HCT116 (cell line): ENCODE results near the gene KRTAP5-3. TPM values are rescaled to one million over a fixed set of nuclear protein-coding genes. Genes with fewer than 3 reads are reported as not detected.

Source experiments
- ATAC-seq: fragments of 200-7000 bp; cut with Tn5 transposase; 2 replicates; pipeline ENCODE4 v1.9.1; 2020; ENCODE audit warnings: mild to moderate bottlenecking, moderate library complexity
- BruUV-seq: library from RNA; stranded (reverse); fragments of 400-500 nt; replicated peaks from 2 replicates; lab custom pipeline; 2021; lab: Mats Ljungman, UMichigan
- CTCF ChIA-PET: fragments of 300-600 bp; sonication (Branson Sonifier 250); formaldehyde crosslinking; loops from one replicate; lab custom pipeline; 2021; ENCODE audit warnings: antibody characterized with exemption; lab: Charles Lee
- POLR2A ChIA-PET: fragments of 300-600, 350-600 bp; sonication (Branson Sonifier 250); formaldehyde crosslinking; loops from one replicate; lab custom pipeline; 2021; ENCODE audit warnings: antibody characterized with exemption; lab: Charles Lee
- RAD21 ChIA-PET, 2 experiments: fragments of 300-600 bp; sonication (Branson Sonifier 250); formaldehyde crosslinking; loops; one replicate each; lab custom pipeline; 2023; ENCODE audit warnings: low total read pairs in 2 of 2; ENCODE audit not compliant: uncharacterized antibody in 2 of 2, unreplicated experiment in 2 of 2, low non-redundant PET in 1 of 2; lab: Charles Lee
- DNase-seq: peaks from one replicate; pipeline ENCODE4 v3.0.0-alpha.2; 2010; ENCODE audit warnings: low read depth, low spot score
- H2AFZ ChIP-seq: fragments of 200-600 bp; shearing (Covaris generic), sonication (generic); 2 replicates; pipeline ENCODE4 v1.6.1; 2017; ENCODE audit warnings: low read depth, mixed run types, mixed read lengths, antibody characterized with exemption, low read length; ENCODE audit not compliant: poor library complexity, severe bottlenecking
- H3K27ac ChIP-seq: 2 replicates; pipeline ENCODE4 v1.5.1; 2012; ENCODE audit warnings: low read depth, low read length
- H3K27me3 ChIP-seq: fragments of 200-600 bp; sonication (generic); 2 replicates; pipeline ENCODE4 v1.6.1; 2016; ENCODE audit warnings: mixed run types, low read length, mixed read lengths; ENCODE audit not compliant: insufficient read depth
- H3K36me3 ChIP-seq, 2 experiments: fragments of 200-500 bp in 1 of 2; fragments of 200-600 bp in 1 of 2; sonication (Bioruptor generic) in 1 of 2; sonication (generic) in 1 of 2; 2 replicates each; pipeline versions ENCODE4 v1.5.1 to v1.6.1; 2014 to 2016; ENCODE audit warnings: low read length in 2 of 2, inconsistent platforms in 1 of 2, mixed read lengths in 1 of 2, mixed run types in 1 of 2; ENCODE audit not compliant: insufficient read depth in 2 of 2, control insufficient read depth in 1 of 2
- H3K4me1 ChIP-seq, 2 experiments: fragments of 200-600 bp in 1 of 2; sonication (generic) in 1 of 2; 2 replicates each; pipeline versions ENCODE4 v1.5.1 to v1.6.1; 2012 to 2017; ENCODE audit warnings: low read length in 2 of 2, inconsistent platforms in 1 of 2, mild to moderate bottlenecking in 1 of 2, mixed read lengths in 1 of 2, mixed run types in 1 of 2, moderate library complexity in 1 of 2; ENCODE audit not compliant: insufficient read depth in 2 of 2, control insufficient read depth in 1 of 2
- H3K4me2 ChIP-seq: fragments of 200-600 bp; sonication (generic); 2 replicates; pipeline ENCODE4 v1.6.1; 2017; ENCODE audit warnings: mixed run types, low read length, mixed read lengths
- H3K4me3 ChIP-seq, 2 experiments: fragments of 200-600 bp in 1 of 2; sonication (generic) in 1 of 2; replicated peaks in 1 of 2; 2 replicates each; pipeline ENCODE4 v1.5.1; 2011 to 2016; ENCODE audit warnings: low read length in 2 of 2, control low read depth in 1 of 2, low read depth in 1 of 2, mild to moderate bottlenecking in 1 of 2, mixed read lengths in 1 of 2, mixed run types in 1 of 2
- H3K79me2 ChIP-seq: fragments of 200-600 bp; sonication (generic); 2 replicates; pipeline ENCODE4 v1.6.1; 2017; ENCODE audit warnings: mild to moderate bottlenecking, mixed run types, low read length, moderate library complexity, mixed read lengths; ENCODE audit not compliant: insufficient read depth
- H3K9ac ChIP-seq: fragments of 200-600 bp; sonication (generic); 2 replicates; pipeline ENCODE4 v1.6.1; 2016; ENCODE audit warnings: low read length, mixed read lengths
- H3K9me2 ChIP-seq: fragments of 200-600 bp; sonication (generic), shearing (Covaris generic); 2 replicates; pipeline ENCODE4 v1.6.1; 2017; ENCODE audit warnings: mixed run types, mild to moderate bottlenecking, moderate library complexity; ENCODE audit not compliant: insufficient read depth
- H3K9me3 ChIP-seq, 2 experiments: fragments of 200-500 bp in 1 of 2; fragments of 200-600 bp in 1 of 2; sonication (Bioruptor generic) in 1 of 2; sonication (generic) in 1 of 2; 2 replicates each; pipeline ENCODE4 v1.6.1; 2014 to 2017; ENCODE audit warnings: low read length in 2 of 2, mixed read lengths in 2 of 2, inconsistent platforms in 1 of 2, low read depth in 1 of 2, mild to moderate bottlenecking in 1 of 2, mixed run types in 1 of 2, moderate library complexity in 1 of 2; ENCODE audit not compliant: control insufficient read depth in 1 of 2, insufficient read depth in 1 of 2
- H4K20me1 ChIP-seq: fragments of 200-600 bp; sonication (generic), shearing (Covaris generic); 2 replicates; pipeline ENCODE4 v1.6.1; 2017; ENCODE audit warnings: mixed run types, mild to moderate bottlenecking, moderate library complexity; ENCODE audit not compliant: insufficient read depth
- CEBPB ChIP-seq: IDR thresholded peaks from 2 replicates; pipeline ENCODE4 v1.6.1; 2012; ENCODE audit warnings: low read depth
- EGR1 ChIP-seq: IDR thresholded peaks from 2 replicates; pipeline ENCODE4 v1.6.1; 2012; ENCODE audit warnings: low read depth
- ELF1 ChIP-seq: IDR thresholded peaks from 2 replicates; pipeline ENCODE4 v1.6.1; 2012; ENCODE audit warnings: low read depth, borderline replicate concordance
- EZH2 ChIP-seq: fragments of 200-600 bp; sonication (generic); IDR thresholded peaks from 2 replicates; pipeline ENCODE4 v1.6.1; 2017; ENCODE audit warnings: antibody characterized with exemption, mixed run types
- FOSL1 ChIP-seq: IDR thresholded peaks from 2 replicates; pipeline ENCODE4 v1.6.1; 2012; ENCODE audit warnings: low read depth
- POLR2AphosphoS5 ChIP-seq: IDR thresholded peaks from 2 replicates; pipeline ENCODE4 v1.6.1; 2011; ENCODE audit warnings: mild to moderate bottlenecking, low read depth, low read length, moderate library complexity
- SIN3A ChIP-seq: IDR thresholded peaks from 2 replicates; pipeline ENCODE4 v1.6.1; 2012; ENCODE audit warnings: low read depth
- SP1 ChIP-seq: IDR thresholded peaks from 2 replicates; pipeline ENCODE4 v1.6.1; 2012; ENCODE audit warnings: low read depth
- SRF ChIP-seq: IDR thresholded peaks from 2 replicates; pipeline ENCODE4 v1.6.1; 2012; ENCODE audit warnings: low read depth
- TCF7L2 ChIP-seq: IDR thresholded peaks from 2 replicates; pipeline ENCODE4 v1.7.0; 2011; ENCODE audit warnings: borderline replicate concordance, inconsistent platforms; ENCODE audit not compliant: insufficient read depth, insufficient read length; ENCODE audit errors: extremely low read depth
- YY1 ChIP-seq: IDR thresholded peaks from 2 replicates; pipeline ENCODE4 v1.6.1; 2011; ENCODE audit warnings: low read length, low read depth, moderate library complexity, mild to moderate bottlenecking; ENCODE audit not compliant: insufficient replicate concordance; ENCODE audit errors: extremely low read depth
- ZFX ChIP-seq: fragments of 450-650 bp; IDR thresholded peaks from 2 replicates; pipeline ENCODE4 v1.6.1; 2017
- ZNF274 ChIP-seq: fragments of 200-500 bp; sonication (Bioruptor generic); IDR thresholded peaks from 2 replicates; pipeline ENCODE4 v1.6.1; 2014; ENCODE audit warnings: mild to moderate bottlenecking, low read depth, low read length, inconsistent platforms
- intact Hi-C: fragments of 100-400 bp; cut with micrococcal nuclease; formaldehyde crosslinking; loops from 2 replicates; pipeline ENCODE4 v1.10.0; 2022
- total RNA-seq: library from RNA; stranded (reverse); gene quantifications from one replicate; pipeline ENCODE4 v1.2.1, GENCODE V29; 2021; ENCODE audit not compliant: unreplicated experiment
- TF ChIP-seq, protein P1 (sequence below): IDR thresholded peaks from 2 replicates; pipeline ENCODE4 v1.6.1; 2012; ENCODE audit warnings: low read depth
- TF ChIP-seq, protein P2 (sequence below), 3 experiments: fragments of 200-600 bp in 1 of 3; sonication (generic) in 1 of 3; IDR thresholded peaks in 2 of 3; conservative IDR thresholded peaks in 1 of 3; 2 replicates each; pipeline ENCODE4 v1.5.1; 2012 to 2017; ENCODE audit warnings: low read depth in 2 of 3, low read length in 2 of 3, antibody characterized with exemption in 1 of 3, borderline replicate concordance in 1 of 3, control low read depth in 1 of 3, mild to moderate bottlenecking in 1 of 3, mixed read lengths in 1 of 3, mixed run types in 1 of 3, moderate library complexity in 1 of 3; ENCODE audit not compliant: insufficient read depth in 1 of 3
- TF ChIP-seq, protein P3 (sequence below): IDR thresholded peaks from 2 replicates; pipeline ENCODE4 v1.6.1; 2012
- TF ChIP-seq, protein P4 (sequence below): IDR thresholded peaks from 2 replicates; pipeline ENCODE4 v1.6.1; 2011; ENCODE audit warnings: mild to moderate bottlenecking, low read length, moderate library complexity; ENCODE audit not compliant: insufficient replicate concordance; ENCODE audit errors: extremely low read depth
- TF ChIP-seq, protein P5 (sequence below): IDR thresholded peaks from 2 replicates; pipeline ENCODE4 v1.6.1; 2012

Gene KRTAP5-3
- total RNA-seq, 1 experiment from 2014 or later: not detected

DNA sequence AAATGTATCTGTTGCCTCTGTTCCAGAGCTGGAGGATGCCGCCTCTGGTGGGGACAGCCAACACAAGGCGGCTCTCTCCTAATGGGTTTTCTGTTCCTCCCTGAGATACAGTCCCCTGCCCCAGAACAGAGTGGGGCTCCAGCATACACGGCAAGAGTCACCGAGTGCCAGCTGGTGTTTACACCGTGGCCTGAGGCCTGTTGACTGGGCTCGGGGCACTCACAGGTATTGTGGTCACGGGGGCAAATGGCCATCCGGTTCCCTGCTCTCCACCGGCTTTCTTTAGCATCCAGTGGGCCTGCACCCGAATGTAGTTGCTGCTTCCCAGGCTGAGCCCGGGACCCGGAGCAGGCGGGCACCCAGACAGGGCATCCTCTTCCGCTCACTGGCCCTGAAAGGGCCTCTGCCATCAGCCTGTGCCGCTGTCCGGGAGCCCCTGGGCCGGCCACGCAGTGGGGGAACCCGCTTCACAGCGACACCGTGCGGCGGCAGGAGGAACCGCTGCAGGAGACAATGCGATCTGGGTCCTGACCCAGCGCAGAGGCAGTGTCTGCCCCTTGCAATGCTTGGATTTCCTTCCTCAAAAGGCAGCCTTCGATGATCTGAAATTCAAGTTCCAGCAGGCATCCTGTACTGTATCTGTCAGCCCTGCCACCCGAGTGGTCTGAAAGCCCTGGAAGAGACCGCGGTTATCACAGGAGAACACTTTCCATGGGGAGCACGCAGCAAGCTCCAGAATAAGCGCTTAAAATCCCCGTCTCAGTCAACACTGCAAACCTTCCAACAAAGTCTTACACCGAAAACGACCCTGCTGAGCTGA is 20.5 kb upstream of the KRTAP5-3 start:
- DNase-seq (no peak), ATAC-seq (peak; percentile 99)
- H4K20me1 ChIP-seq: no peaks in the 10 kb centered on the region
- peaks cover 3% of the 10 kb centered on the region; the same call in 1 of the 2 replicates for H3K27me3 ChIP-seq
- H3K27ac ChIP-seq: no peak overlapping the region
- H3K9me2 ChIP-seq: no peaks in the 10 kb centered on the region
- peak overlapping the region; percentile 36 for H3K4me2 ChIP-seq
- ChIA-PET CTCF (interaction anchor here (0.6 to 1.7 kb wide), 4 partner anchors 15 to 82 kb away, joined by 3 to 6 read pairs (median 4); no protein-coding TSS in a partner anchor), POLR2A (no interaction called here), RAD21 (no interaction called here)
- H3K36me3 ChIP-seq: no peaks in the 10 kb centered on the region
- H3K9me3 ChIP-seq: no peaks in the 10 kb centered on the region
- H2AFZ ChIP-seq: peak overlapping the region; percentile 32
- H3K4me3 ChIP-seq: no peak overlapping the region
- no peaks in the 10 kb centered on the region for H3K79me2 ChIP-seq
- no peak overlapping the region for H3K9ac ChIP-seq
- intact Hi-C loops: loop anchor here (2.0 kb wide), 1 partner anchor 514 kb away; no protein-coding TSS in a partner anchor
- peaks cover 0 to 6% of the 10 kb centered on the region in 2 experiments; a peak in 1 of 4 replicates for H3K4me1 ChIP-seq
- BruUV-seq: no TSS peak
- TF ChIP-seq CEBPB (no peak), YY1 (peak; percentile 34), ELF1 (no peak), FOSL1 (no peak), EZH2 (no peak), TCF7L2 (no peak), SRF (no peak), SIN3A (no peak), EGR1 (no peak), ZNF274 (no peak), ZFX (no peak), SP1 (no peak), POLR2AphosphoS5 (no peak)
- TF ChIP-seq, protein P1, sequence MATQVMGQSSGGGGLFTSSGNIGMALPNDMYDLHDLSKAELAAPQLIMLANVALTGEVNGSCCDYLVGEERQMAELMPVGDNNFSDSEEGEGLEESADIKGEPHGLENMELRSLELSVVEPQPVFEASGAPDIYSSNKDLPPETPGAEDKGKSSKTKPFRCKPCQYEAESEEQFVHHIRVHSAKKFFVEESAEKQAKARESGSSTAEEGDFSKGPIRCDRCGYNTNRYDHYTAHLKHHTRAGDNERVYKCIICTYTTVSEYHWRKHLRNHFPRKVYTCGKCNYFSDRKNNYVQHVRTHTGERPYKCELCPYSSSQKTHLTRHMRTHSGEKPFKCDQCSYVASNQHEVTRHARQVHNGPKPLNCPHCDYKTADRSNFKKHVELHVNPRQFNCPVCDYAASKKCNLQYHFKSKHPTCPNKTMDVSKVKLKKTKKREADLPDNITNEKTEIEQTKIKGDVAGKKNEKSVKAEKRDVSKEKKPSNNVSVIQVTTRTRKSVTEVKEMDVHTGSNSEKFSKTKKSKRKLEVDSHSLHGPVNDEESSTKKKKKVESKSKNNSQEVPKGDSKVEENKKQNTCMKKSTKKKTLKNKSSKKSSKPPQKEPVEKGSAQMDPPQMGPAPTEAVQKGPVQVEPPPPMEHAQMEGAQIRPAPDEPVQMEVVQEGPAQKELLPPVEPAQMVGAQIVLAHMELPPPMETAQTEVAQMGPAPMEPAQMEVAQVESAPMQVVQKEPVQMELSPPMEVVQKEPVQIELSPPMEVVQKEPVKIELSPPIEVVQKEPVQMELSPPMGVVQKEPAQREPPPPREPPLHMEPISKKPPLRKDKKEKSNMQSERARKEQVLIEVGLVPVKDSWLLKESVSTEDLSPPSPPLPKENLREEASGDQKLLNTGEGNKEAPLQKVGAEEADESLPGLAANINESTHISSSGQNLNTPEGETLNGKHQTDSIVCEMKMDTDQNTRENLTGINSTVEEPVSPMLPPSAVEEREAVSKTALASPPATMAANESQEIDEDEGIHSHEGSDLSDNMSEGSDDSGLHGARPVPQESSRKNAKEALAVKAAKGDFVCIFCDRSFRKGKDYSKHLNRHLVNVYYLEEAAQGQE: no peak
- TF ChIP-seq, protein P2, sequence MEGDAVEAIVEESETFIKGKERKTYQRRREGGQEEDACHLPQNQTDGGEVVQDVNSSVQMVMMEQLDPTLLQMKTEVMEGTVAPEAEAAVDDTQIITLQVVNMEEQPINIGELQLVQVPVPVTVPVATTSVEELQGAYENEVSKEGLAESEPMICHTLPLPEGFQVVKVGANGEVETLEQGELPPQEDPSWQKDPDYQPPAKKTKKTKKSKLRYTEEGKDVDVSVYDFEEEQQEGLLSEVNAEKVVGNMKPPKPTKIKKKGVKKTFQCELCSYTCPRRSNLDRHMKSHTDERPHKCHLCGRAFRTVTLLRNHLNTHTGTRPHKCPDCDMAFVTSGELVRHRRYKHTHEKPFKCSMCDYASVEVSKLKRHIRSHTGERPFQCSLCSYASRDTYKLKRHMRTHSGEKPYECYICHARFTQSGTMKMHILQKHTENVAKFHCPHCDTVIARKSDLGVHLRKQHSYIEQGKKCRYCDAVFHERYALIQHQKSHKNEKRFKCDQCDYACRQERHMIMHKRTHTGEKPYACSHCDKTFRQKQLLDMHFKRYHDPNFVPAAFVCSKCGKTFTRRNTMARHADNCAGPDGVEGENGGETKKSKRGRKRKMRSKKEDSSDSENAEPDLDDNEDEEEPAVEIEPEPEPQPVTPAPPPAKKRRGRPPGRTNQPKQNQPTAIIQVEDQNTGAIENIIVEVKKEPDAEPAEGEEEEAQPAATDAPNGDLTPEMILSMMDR (IDR thresholded peaks at IDR 0.05 in 2 of 3, conservative IDR thresholded peaks at IDR 0.05 in 1 of 3; ENCODE audit: borderline replicate concordance in 1 of 3, insufficient read depth in 1 of 3, low read depth in 2 of 3, low read length in 2 of 3): peak; percentile 79 to 98 (median 97)
- TF ChIP-seq, protein P3, sequence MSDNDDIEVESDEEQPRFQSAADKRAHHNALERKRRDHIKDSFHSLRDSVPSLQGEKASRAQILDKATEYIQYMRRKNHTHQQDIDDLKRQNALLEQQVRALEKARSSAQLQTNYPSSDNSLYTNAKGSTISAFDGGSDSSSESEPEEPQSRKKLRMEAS: no peak
- TF ChIP-seq, protein P4, sequence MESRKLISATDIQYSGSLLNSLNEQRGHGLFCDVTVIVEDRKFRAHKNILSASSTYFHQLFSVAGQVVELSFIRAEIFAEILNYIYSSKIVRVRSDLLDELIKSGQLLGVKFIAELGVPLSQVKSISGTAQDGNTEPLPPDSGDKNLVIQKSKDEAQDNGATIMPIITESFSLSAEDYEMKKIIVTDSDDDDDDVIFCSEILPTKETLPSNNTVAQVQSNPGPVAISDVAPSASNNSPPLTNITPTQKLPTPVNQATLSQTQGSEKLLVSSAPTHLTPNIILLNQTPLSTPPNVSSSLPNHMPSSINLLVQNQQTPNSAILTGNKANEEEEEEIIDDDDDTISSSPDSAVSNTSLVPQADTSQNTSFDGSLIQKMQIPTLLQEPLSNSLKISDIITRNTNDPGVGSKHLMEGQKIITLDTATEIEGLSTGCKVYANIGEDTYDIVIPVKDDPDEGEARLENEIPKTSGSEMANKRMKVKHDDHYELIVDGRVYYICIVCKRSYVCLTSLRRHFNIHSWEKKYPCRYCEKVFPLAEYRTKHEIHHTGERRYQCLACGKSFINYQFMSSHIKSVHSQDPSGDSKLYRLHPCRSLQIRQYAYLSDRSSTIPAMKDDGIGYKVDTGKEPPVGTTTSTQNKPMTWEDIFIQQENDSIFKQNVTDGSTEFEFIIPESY: no peak
- TF ChIP-seq, protein P5, sequence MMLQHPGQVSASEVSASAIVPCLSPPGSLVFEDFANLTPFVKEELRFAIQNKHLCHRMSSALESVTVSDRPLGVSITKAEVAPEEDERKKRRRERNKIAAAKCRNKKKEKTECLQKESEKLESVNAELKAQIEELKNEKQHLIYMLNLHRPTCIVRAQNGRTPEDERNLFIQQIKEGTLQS: no peak
